ENCODE measurements around the gene C1QTNF12. TPM values are rescaled to one million over a fixed set of nuclear protein-coding genes. Genes with fewer than 3 reads are reported as not detected.

Gene C1QTNF12
- polyA plus RNA-seq, 1 donor, result 50.5 TPM

GRCh38 chr1:1233567-1233892 is 13.0 kb downstream of the C1QTNF12 start:
- H3K27me3 ChIP-seq (ENCODE audit: control insufficient read depth, insufficient read depth, low read length), result peaks cover 13% of the 10 kb centered on the region
- peaks cover 43% of the 10 kb centered on the region for H3K4me1 ChIP-seq (ENCODE audit: control insufficient read depth, insufficient read depth, low read length)
- no peak for DNase-seq
- peaks cover 21% of the 10 kb centered on the region for H3K9me3 ChIP-seq (ENCODE audit: control insufficient read depth, low read depth, low read length)
- no peak overlapping the region for H3K27ac ChIP-seq (ENCODE audit: low read length)
- H3K4me3 ChIP-seq (ENCODE audit: low read length), result no peak overlapping the region
- peaks cover 22% of the 10 kb centered on the region for H3K36me3 ChIP-seq (ENCODE audit: control insufficient read depth, insufficient read depth, low read length)
- 100% methylated on average over 5 of the region's 15 CpGs for WGBS (ENCODE audit: insufficient coverage, low lambda C conversion rate)

DNA sequence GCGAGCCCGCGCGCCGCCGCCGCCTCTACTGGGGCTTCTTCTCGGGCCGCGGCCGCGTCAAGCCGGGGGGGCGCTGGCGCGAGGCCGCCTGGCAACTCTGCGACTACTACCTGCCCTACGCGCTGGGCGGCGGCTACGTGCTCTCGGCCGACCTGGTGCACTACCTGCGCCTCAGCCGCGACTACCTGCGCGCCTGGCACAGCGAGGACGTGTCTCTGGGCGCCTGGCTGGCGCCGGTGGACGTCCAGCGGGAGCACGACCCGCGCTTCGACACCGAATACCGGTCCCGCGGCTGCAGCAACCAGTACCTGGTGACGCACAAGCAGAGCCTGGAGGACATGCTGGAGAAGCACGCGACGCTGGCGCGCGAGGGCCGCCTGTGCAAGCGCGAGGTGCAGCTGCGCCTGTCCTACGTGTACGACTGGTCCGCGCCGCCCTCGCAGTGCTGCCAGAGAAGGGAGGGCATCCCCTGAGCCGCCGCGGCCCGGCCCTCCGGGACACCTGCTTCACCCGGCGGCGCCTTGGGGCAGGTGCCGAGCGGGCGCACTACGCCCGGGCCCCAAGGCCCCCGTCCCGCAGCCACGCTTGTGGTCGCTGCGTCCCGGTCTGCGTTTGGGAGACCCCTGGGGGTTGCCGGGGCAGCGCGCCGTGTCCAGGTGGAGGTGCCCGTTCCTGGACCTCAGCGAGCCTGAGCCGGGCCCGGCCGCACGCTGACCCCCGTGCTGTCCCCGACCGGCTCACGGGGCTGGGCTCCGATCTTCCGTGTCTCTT is 13.5 kb downstream of the C1QTNF12 start:
- H3K27me3 ChIP-seq (ENCODE audit: control insufficient read depth, insufficient read depth, low read length), result peaks cover 8% of the 10 kb centered on the region
- H3K27ac ChIP-seq (ENCODE audit: low read length), result no peak overlapping the region
- no CpG with 5 or more reads among the region's 98 CpGs for WGBS (ENCODE audit: insufficient coverage, low lambda C conversion rate)
- no peak for DNase-seq
- H3K4me3 ChIP-seq (ENCODE audit: low read length), result no peak overlapping the region
- H3K4me1 ChIP-seq (ENCODE audit: control insufficient read depth, insufficient read depth, low read length), result peaks cover 37% of the 10 kb centered on the region
- peaks cover 28% of the 10 kb centered on the region for H3K36me3 ChIP-seq (ENCODE audit: control insufficient read depth, insufficient read depth, low read length)
- H3K9me3 ChIP-seq (ENCODE audit: control insufficient read depth, low read depth, low read length), result peaks cover 22% of the 10 kb centered on the region

GRCh38 chr1:1232208-1232795 is 14.2 kb downstream of the C1QTNF12 start, which contains the start of gene B3GALT6:
Gene B3GALT6 (plus strand): TSS chr1:1232237. CDS start chr1:1232279, 42 bp downstream.
- Histone ChIP-seq H3K27me3 (ENCODE audit: control insufficient read depth, insufficient read depth, low read length) (peaks cover 3% of the 10 kb centered on the region), H3K4me3 (ENCODE audit: low read length) (peak within 1 kb of the TSS; percentile 72), H3K36me3 (ENCODE audit: control insufficient read depth, insufficient read depth, low read length) (peaks cover 35% of the 10 kb centered on the region), H3K9me3 (ENCODE audit: control insufficient read depth, low read depth, low read length) (peaks cover 18% of the 10 kb centered on the region), H3K27ac (ENCODE audit: low read length) (peak within 1 kb of the TSS; percentile 90), H3K4me1 (ENCODE audit: control insufficient read depth, insufficient read depth, low read length) (peaks cover 30% of the 10 kb centered on the region)
- DNase-seq, result peak in 1 of 2 donors; percentile 80
- no CpG with 5 or more reads among the region's 100 CpGs for WGBS (ENCODE audit: insufficient coverage, low lambda C conversion rate)

DNA sequence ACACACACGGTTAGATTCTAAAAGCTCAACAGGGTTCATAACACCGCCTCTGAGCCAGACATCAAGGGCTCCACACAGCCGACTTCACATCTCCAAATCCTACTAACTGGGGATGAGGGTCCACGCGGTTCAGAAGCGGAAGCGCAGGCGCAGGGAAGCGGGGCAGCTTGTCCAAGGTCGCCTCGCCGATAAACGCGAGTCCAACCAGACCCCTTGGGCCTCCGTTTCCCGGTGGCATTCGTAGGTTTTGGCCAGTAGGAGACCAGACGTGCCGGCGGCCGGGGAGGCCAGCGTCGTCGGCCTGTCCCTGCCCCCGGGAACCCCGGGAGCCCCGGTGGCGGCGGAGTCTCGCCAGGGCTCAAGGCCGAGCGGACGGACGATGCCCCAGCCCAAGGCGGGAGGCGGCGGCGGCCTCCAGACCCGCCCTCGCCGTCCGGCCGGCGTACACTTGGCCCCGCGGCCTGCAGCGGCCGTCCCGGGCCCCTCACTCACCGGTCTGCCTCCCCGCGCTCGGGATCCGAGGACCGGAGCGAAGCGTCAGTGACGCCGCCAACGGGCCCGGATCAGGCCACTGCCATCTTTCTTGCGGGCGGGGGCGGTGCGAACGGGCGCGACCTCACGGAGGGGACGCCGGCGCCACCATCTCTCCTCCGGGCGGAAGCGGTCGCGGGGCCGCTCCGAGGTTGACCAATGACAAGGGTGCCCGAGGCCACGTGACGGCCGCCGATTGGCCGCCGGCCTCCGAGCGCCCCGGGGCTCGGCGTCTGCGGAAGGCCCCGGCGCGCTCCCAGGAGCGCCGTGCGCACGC is 14.9 kb downstream of the C1QTNF12 start, which contains the start of gene SDF4:
TSS of gene SDF4 (minus strand) at position 602 of the 808 bp plus-strand sequence. CDS start 3,229 bp downstream, outside the sequence.
- peaks cover 23% of the 10 kb centered on the region for H3K4me1 ChIP-seq (ENCODE audit: control insufficient read depth, insufficient read depth, low read length)
- no CpG with 5 or more reads among the region's 99 CpGs for WGBS (ENCODE audit: insufficient coverage, low lambda C conversion rate)
- peaks cover 39% of the 10 kb centered on the region for H3K36me3 ChIP-seq (ENCODE audit: control insufficient read depth, insufficient read depth, low read length)
- no peaks in the 10 kb centered on the region for H3K27me3 ChIP-seq (ENCODE audit: control insufficient read depth, insufficient read depth, low read length)
- peak within 1 kb of the TSS; percentile 72 for H3K4me3 ChIP-seq (ENCODE audit: low read length)
- DNase-seq, result peak; percentile 97 to 99
- peak within 1 kb of the TSS; percentile 90 for H3K27ac ChIP-seq (ENCODE audit: low read length)
- H3K9me3 ChIP-seq (ENCODE audit: control insufficient read depth, low read depth, low read length), result peaks cover 17% of the 10 kb centered on the region

GRCh38 chr1:1230656-1231399 is 15.7 kb downstream of the C1QTNF12 start:
- Histone ChIP-seq H3K4me1 (ENCODE audit: control insufficient read depth, insufficient read depth, low read length) (peaks cover 16% of the 10 kb centered on the region), H3K27ac (ENCODE audit: low read length) (peak overlapping the region; percentile 90), H3K27me3 (ENCODE audit: control insufficient read depth, insufficient read depth, low read length) (no peaks in the 10 kb centered on the region), H3K9me3 (ENCODE audit: control insufficient read depth, low read depth, low read length) (peaks cover 17% of the 10 kb centered on the region), H3K4me3 (ENCODE audit: low read length) (peak overlapping the region; percentile 72), H3K36me3 (ENCODE audit: control insufficient read depth, insufficient read depth, low read length) (peaks cover 47% of the 10 kb centered on the region)
- WGBS (ENCODE audit: insufficient coverage, low lambda C conversion rate), result no CpG with 5 or more reads among the region's 24 CpGs
- DNase-seq, result peak; percentile 87 to 91

DNA sequence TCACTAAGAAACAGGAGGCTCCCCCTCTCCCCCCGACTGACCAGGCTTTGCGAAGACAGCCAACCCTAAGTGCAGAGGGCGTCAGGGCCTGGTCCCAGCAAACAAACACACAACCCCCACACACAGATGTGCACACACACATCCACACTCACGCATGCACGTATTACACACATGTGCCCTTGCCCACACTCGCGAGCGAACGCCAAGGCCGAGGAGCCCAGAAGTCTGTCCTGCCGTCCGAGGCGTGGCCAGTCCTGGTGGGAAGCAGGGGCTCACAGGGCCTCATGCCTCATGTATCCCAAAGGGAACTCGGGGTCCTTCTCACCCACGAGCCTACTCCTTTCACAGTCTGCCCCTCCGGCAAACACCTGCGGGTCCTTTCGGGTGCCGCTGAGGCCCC is 16.8 kb downstream of the C1QTNF12 start:
- DNase-seq, result no peak
- Histone ChIP-seq H3K27ac (ENCODE audit: low read length) (no peak overlapping the region), H3K27me3 (ENCODE audit: control insufficient read depth, insufficient read depth, low read length) (no peaks in the 10 kb centered on the region), H3K36me3 (ENCODE audit: control insufficient read depth, insufficient read depth, low read length) (peaks cover 56% of the 10 kb centered on the region), H3K9me3 (ENCODE audit: control insufficient read depth, low read depth, low read length) (peaks cover 17% of the 10 kb centered on the region), H3K4me3 (ENCODE audit: low read length) (no peak overlapping the region), H3K4me1 (ENCODE audit: control insufficient read depth, insufficient read depth, low read length) (peaks cover 16% of the 10 kb centered on the region)
- WGBS (ENCODE audit: insufficient coverage, low lambda C conversion rate), result no CpG with 5 or more reads among the region's 19 CpGs

- WGBS (ENCODE audit: insufficient coverage, low lambda C conversion rate), result no CpG with 5 or more reads among the region's 28 CpGs
- H3K4me1 ChIP-seq (ENCODE audit: control insufficient read depth, insufficient read depth, low read length), result peaks cover 13% of the 10 kb centered on the region
- no peaks in the 10 kb centered on the region for H3K27me3 ChIP-seq (ENCODE audit: control insufficient read depth, insufficient read depth, low read length)
- H3K4me3 ChIP-seq (ENCODE audit: low read length), result no peak overlapping the region
- no peak for DNase-seq
- H3K9me3 ChIP-seq (ENCODE audit: control insufficient read depth, low read depth, low read length), result peaks cover 17% of the 10 kb centered on the region
- no peak overlapping the region for H3K27ac ChIP-seq (ENCODE audit: low read length)
- peaks cover 55% of the 10 kb centered on the region for H3K36me3 ChIP-seq (ENCODE audit: control insufficient read depth, insufficient read depth, low read length)
Measured at GRCh38 chr1:1228596-1229321, 17.8 kb downstream of the C1QTNF12 start.

DNA sequence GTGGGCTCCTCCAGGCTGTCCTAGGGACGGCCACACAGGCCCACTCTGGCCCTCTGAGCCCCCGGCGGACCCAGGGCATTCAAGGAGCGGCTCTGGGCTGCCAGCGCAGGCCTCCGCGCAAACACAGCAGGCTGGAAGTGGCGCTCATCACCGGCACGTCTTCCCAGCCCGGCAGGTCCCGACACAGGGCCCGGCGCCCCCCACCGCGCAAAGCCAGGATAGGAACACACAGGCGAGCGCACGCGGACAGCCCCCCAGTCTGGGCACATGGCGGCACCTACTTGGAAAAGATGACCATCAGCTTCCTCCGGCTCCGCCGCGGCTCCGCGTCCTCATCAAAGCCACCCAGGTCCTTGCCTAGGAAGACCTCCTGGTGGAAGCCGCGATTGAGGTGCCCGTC is 18.3 kb downstream of the C1QTNF12 start:
- Histone ChIP-seq H3K36me3 (ENCODE audit: control insufficient read depth, insufficient read depth, low read length) (peaks cover 58% of the 10 kb centered on the region), H3K4me1 (ENCODE audit: control insufficient read depth, insufficient read depth, low read length) (peaks cover 11% of the 10 kb centered on the region), H3K4me3 (ENCODE audit: low read length) (no peak overlapping the region), H3K9me3 (ENCODE audit: control insufficient read depth, low read depth, low read length) (peaks cover 11% of the 10 kb centered on the region), H3K27ac (ENCODE audit: low read length) (no peak overlapping the region), H3K27me3 (ENCODE audit: control insufficient read depth, insufficient read depth, low read length) (no peaks in the 10 kb centered on the region)
- DNase-seq, result no peak
- WGBS (ENCODE audit: insufficient coverage, low lambda C conversion rate), result no CpG with 5 or more reads among the region's 30 CpGs

DNA sequence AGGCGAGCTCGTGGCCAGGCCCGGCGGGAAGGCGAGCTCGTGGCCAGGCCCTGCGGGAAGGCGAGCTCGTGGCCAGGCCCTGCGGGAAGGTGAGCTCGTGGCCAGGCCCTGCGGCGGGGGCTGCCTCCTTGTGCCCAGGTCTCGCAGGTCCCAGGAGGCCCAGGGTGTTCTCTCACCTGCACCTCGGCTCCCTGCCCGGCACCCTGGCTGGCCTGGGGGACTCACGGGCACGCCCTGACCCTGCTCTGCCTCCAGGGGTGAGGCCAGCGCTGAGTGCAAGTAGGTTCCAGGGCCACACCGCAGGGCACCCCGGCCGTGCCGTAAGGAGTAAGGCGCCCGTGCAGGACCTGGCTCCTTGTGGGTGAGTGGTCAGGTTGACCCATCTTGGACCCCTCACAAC is 19.1 kb downstream of the C1QTNF12 start:
- Histone ChIP-seq H3K9me3 (ENCODE audit: control insufficient read depth, low read depth, low read length) (peaks cover 3% of the 10 kb centered on the region), H3K27ac (ENCODE audit: low read length) (no peak overlapping the region), H3K27me3 (ENCODE audit: control insufficient read depth, insufficient read depth, low read length) (no peaks in the 10 kb centered on the region), H3K4me3 (ENCODE audit: low read length) (no peak overlapping the region), H3K36me3 (ENCODE audit: control insufficient read depth, insufficient read depth, low read length) (peaks cover 66% of the 10 kb centered on the region), H3K4me1 (ENCODE audit: control insufficient read depth, insufficient read depth, low read length) (peaks cover 8% of the 10 kb centered on the region)
- WGBS (ENCODE audit: insufficient coverage, low lambda C conversion rate), result no CpG with 5 or more reads among the region's 25 CpGs
- no peak for DNase-seq

All from large intestine (tissue), 3 donors.